GM18517 (cell line): Measurements from ENCODE around the gene SNX30.

Experiments used
- ATAC-seq: cut with Tn5 transposase; IDR thresholded peaks from one replicate; pipeline ENCODE4 v1.9.1; 2021; ENCODE audit warnings: mild to moderate bottlenecking, moderate library complexity; ENCODE audit not compliant: unreplicated experiment

The SNX30 gene

GRCh38 chr9:112914524-112914923, 164.0 kb downstream of the SNX30 start:
- ATAC-seq, result no peak

GRCh38 chr9:112917047-112917986, 166.8 kb downstream of the SNX30 start:
- no peak for ATAC-seq

- ATAC-seq, result no peak
These were observed 167.4 kb downstream of the SNX30 start for GRCh38 chr9:112917987-112918362.

GRCh38 chr9:112921549-112921948, 171.0 kb downstream of the SNX30 start:
- no peak for ATAC-seq
